HPDE6-E6E7 (cell line): ENCODE data around the gene ACHE.
"Not testable (repeated sequence)": the region's sequence is repeated elsewhere in the genome, so short reads cannot be mapped to it uniquely, and the experiment has no call there.

Experiments used
- DNase-seq: peaks from one replicate; pipeline ENCODE4 v3.0.0; 2011; ENCODE audit warnings: missing footprints; ENCODE audit errors: extremely low spot score

The ACHE gene

GRCh38 chr7:100895701-100895955, at the start of gene ACHE:
ACHE (minus strand) TSS chr7:100895888; CDS start chr7:100894232, 1,656 bp downstream.
- DNase-seq = no peak

GRCh38 chr7:100944138-100944537, 48.5 kb upstream of the ACHE start:
- DNase-seq = no peak

- no peak for DNase-seq
Measured at GRCh38 chr7:100943693-100944092, 48.0 kb upstream of the ACHE start.

GRCh38 chr7:100942045-100942774, 46.5 kb upstream of the ACHE start:
- no peak for DNase-seq

GRCh38 chr7:100936167-100936566, 40.5 kb upstream of the ACHE start:
- DNase-seq = not testable (repeated sequence)

GRCh38 chr7:100935381-100935780, 39.7 kb upstream of the ACHE start:
- DNase-seq = not testable (repeated sequence)

- no peak for DNase-seq
Measured at GRCh38 chr7:100933734-100934133, 38.0 kb upstream of the ACHE start.

- no peak for DNase-seq
Measured at GRCh38 chr7:100929808-100930174, 34.1 kb upstream of the ACHE start.

GRCh38 chr7:100923616-100924015, 27.9 kb upstream of the ACHE start:
- DNase-seq = not testable (repeated sequence)

GRCh38 chr7:100921039-100921438, 25.4 kb upstream of the ACHE start:
- no peak for DNase-seq

- DNase-seq = not testable (repeated sequence)
Measured at GRCh38 chr7:100919779-100920437, 24.2 kb upstream of the ACHE start.

GRCh38 chr7:100919335-100919734, 23.6 kb upstream of the ACHE start:
- DNase-seq = not testable (repeated sequence)

GRCh38 chr7:100914879-100915447, 19.3 kb upstream of the ACHE start:
- DNase-seq = no peak

GRCh38 chr7:100914208-100914878, 18.7 kb upstream of the ACHE start:
- DNase-seq = no peak

- DNase-seq = no peak
Measured at GRCh38 chr7:100911484-100911883, 15.8 kb upstream of the ACHE start.

- DNase-seq = not testable (repeated sequence)
Measured at GRCh38 chr7:100910443-100910842, 14.8 kb upstream of the ACHE start.

- DNase-seq = no peak
Measured at GRCh38 chr7:100908512-100908911, 12.8 kb upstream of the ACHE start.

- DNase-seq = no peak
Measured at GRCh38 chr7:100902638-100903037, 7.0 kb upstream of the ACHE start.

GRCh38 chr7:100901921-100902332, 6.2 kb upstream of the ACHE start:
- no peak for DNase-seq

- no peak for DNase-seq
Measured at GRCh38 chr7:100900978-100901377, 5.3 kb upstream of the ACHE start.

- no peak for DNase-seq
Measured at GRCh38 chr7:100899432-100899831, 3.7 kb upstream of the ACHE start.

- no peak for DNase-seq
Measured at GRCh38 chr7:100897772-100898454, 2.2 kb upstream of the ACHE start.
